WTC11 (cell line): Measurements from ENCODE around the gene MRPS11.

Experiments
- CREB1 ChIP-seq: sonication (generic); formaldehyde crosslinking; IDR thresholded peaks from 2 replicates; pipeline ENCODE4 v1.8.0; 2023; ENCODE audit warnings: mild to moderate bottlenecking, missing genetic modification reagents
- CREM ChIP-seq: sonication (generic); formaldehyde crosslinking; IDR thresholded peaks from 2 replicates; pipeline ENCODE4 v1.8.1; 2022; ENCODE audit warnings: mild to moderate bottlenecking, missing genetic modification reagents, moderate library complexity
- CTCF ChIP-seq: fragments of 200-600 bp; IDR thresholded peaks from 2 replicates; pipeline ENCODE4 v1.8.0; 2022; ENCODE audit warnings: antibody characterized with exemption
- E2F1 ChIP-seq: sonication (generic); formaldehyde crosslinking; IDR thresholded peaks from 2 replicates; pipeline ENCODE4 v1.8.0; 2022; ENCODE audit warnings: mild to moderate bottlenecking, missing genetic modification reagents
- E2F4 ChIP-seq: sonication (generic); formaldehyde crosslinking; IDR thresholded peaks from 2 replicates; pipeline ENCODE4 v1.8.1; 2022; ENCODE audit warnings: low read depth, mild to moderate bottlenecking, moderate library complexity, missing genetic modification reagents, borderline replicate concordance
- IRF1 ChIP-seq: sonication (generic); formaldehyde crosslinking; IDR thresholded peaks from 2 replicates; pipeline ENCODE4 v1.8.0; 2023; ENCODE audit warnings: missing genetic modification reagents
- MYBL2 ChIP-seq: sonication (generic); formaldehyde crosslinking; IDR thresholded peaks from 2 replicates; pipeline ENCODE4 v1.8.1; 2023; ENCODE audit warnings: mild to moderate bottlenecking, moderate library complexity, missing genetic modification reagents
- NR2C2 ChIP-seq: sonication (generic); formaldehyde crosslinking; IDR thresholded peaks from 2 replicates; pipeline ENCODE4 v1.8.0; 2022; ENCODE audit warnings: mild to moderate bottlenecking, missing genetic modification reagents
- OVOL2 ChIP-seq: fragments of 250-450 bp; sonication (Bioruptor Pico); IDR thresholded peaks from 2 replicates; pipeline ENCODE4 v1.9.0; 2021; ENCODE audit warnings: mild to moderate bottlenecking, borderline replicate concordance
- ZBTB21 ChIP-seq: sonication (generic); formaldehyde crosslinking; IDR thresholded peaks from 2 replicates; pipeline ENCODE4 v1.8.1; 2023; ENCODE audit warnings: mild to moderate bottlenecking, missing genetic modification reagents, borderline replicate concordance
- ZSCAN18 ChIP-seq: fragments of 250-450 bp; sonication (Bioruptor Pico); IDR thresholded peaks from 2 replicates; pipeline ENCODE4 v2.1.2; 2022; ENCODE audit warnings: mild to moderate bottlenecking, moderate library complexity

GRCh38 chr15:88518903-88519302, 51.4 kb downstream of the MRPS11 start:
- TF ChIP-seq CTCF: no peak
- TF ChIP-seq IRF1 (CRISPR knock-in tag): no peak
- no peak for TF ChIP-seq ZSCAN18 (CRISPR knock-in tag)
- TF ChIP-seq MYBL2 (CRISPR knock-in tag): no peak
- TF ChIP-seq E2F4 (CRISPR knock-in tag): no peak
- no peak for TF ChIP-seq ZBTB21 (CRISPR knock-in tag)
- TF ChIP-seq E2F1 (CRISPR knock-in tag): no peak
- TF ChIP-seq CREM (CRISPR knock-in tag): no peak
- TF ChIP-seq CREB1 (CRISPR knock-in tag): no peak
- TF ChIP-seq OVOL2: no peak
- TF ChIP-seq NR2C2: no peak
